GM12878 (cell line): Measurements from ENCODE around the gene LRP3. TPM values are rescaled to one million over a fixed set of nuclear protein-coding genes. Genes with fewer than 3 reads are reported as not detected.

Experiments
- ATAC-seq: fragments of 200-7000 bp; cut with Tn5 transposase; 3 replicates; pipeline ENCODE4 v1.9.1; 2020; ENCODE audit warnings: mild to moderate bottlenecking, moderate library complexity
- Bru-seq: library from RNA; stranded (reverse); fragments of 400-500 nt; gene quantifications from one replicate; lab custom pipeline; 2021; lab: Mats Ljungman, UMichigan
- BruChase-seq, 2 experiments: library from RNA; stranded (reverse); fragments of 400-500 nt; gene quantifications; one replicate each; lab custom pipeline; 2021; lab: Mats Ljungman, UMichigan
- BruUV-seq: library from RNA; stranded (reverse); fragments of 400-500 nt; replicated peaks from 2 replicates; lab custom pipeline; 2021; lab: Mats Ljungman, UMichigan
- CTCF ChIA-PET: fragments of 300-600 bp; sonication (Branson Sonifier 250); formaldehyde crosslinking; extraction: SDS; loops from one replicate; lab custom pipeline; 2021; ENCODE audit warnings: inconsistent platforms; lab: Yijun Ruan, JAX
- POLR2A ChIA-PET: fragments of 350-600 bp; formaldehyde crosslinking; extraction: SDS; loops from one replicate; lab custom pipeline; 2021; ENCODE audit warnings: inconsistent platforms; lab: Charles Lee
- RAD21 ChIA-PET: fragments of 300-600 bp; sonication (Branson Sonifier 250); formaldehyde crosslinking; loops from one replicate; lab custom pipeline; 2023; ENCODE audit warnings: antibody characterized with exemption; ENCODE audit not compliant: unreplicated experiment; lab: Charles Lee
- SMC1A ChIA-PET: fragments of 300-600 bp; sonication (Branson Sonifier 250); formaldehyde crosslinking; loops from one replicate; lab custom pipeline; 2023; ENCODE audit not compliant: unreplicated experiment, uncharacterized antibody; lab: Charles Lee
- DNase-seq: peaks from one replicate; pipeline ENCODE4 v3.0.0-alpha.2; 2011; ENCODE audit warnings: low read depth, low spot score
- FAIRE-seq: peaks from 3 replicates; lab custom pipeline; 2011; peaks lifted over from hg19 to GRCh38; lab: Jason Lieb, UNC
- H2AFZ ChIP-seq: 2 replicates; pipeline ENCODE4 v1.6.0; 2011; ENCODE audit warnings: low read depth, low read length, control low read depth; ENCODE audit not compliant: control insufficient read depth
- H3K27ac ChIP-seq: 2 replicates; pipeline ENCODE4 v1.5.1; 2011; ENCODE audit warnings: control low read depth; ENCODE audit not compliant: control insufficient read depth, insufficient read depth
- H3K27me3 ChIP-seq, 2 experiments: replicated peaks in 1 of 2; 2 replicates each; pipeline versions ENCODE4 v1.6.0 to v1.6.1; 2011; ENCODE audit warnings: low read length in 1 of 2; ENCODE audit not compliant: control insufficient read depth in 2 of 2, insufficient read depth in 2 of 2
- H3K36me3 ChIP-seq, 2 experiments: 2 replicates each; pipeline ENCODE4 v1.5.1; 2011; ENCODE audit warnings: low read length in 1 of 2; ENCODE audit not compliant: control insufficient read depth in 2 of 2, insufficient read depth in 2 of 2
- H3K4me1 ChIP-seq: 2 replicates; pipeline ENCODE4 v1.6.1; 2011; ENCODE audit warnings: mild to moderate bottlenecking, low read length, moderate library complexity, mixed read lengths; ENCODE audit not compliant: control insufficient read depth, insufficient read depth
- H3K4me2 ChIP-seq: 2 replicates; pipeline ENCODE4 v1.6.0; 2011; ENCODE audit warnings: control low read depth; ENCODE audit not compliant: control insufficient read depth, insufficient read depth
- H3K4me3 ChIP-seq: fragments of 200-600 bp; sonication (generic); 2 replicates; pipeline ENCODE4 v1.5.1; 2016
- H3K79me2 ChIP-seq: 2 replicates; pipeline ENCODE4 v1.6.0; 2011; ENCODE audit warnings: low read length; ENCODE audit not compliant: control insufficient read depth, insufficient read depth
- H3K9ac ChIP-seq: 2 replicates; pipeline ENCODE4 v1.8.0; 2011; ENCODE audit warnings: low read length, control low read depth, mixed read lengths; ENCODE audit not compliant: control insufficient read depth, insufficient read depth
- H3K9me3 ChIP-seq: replicated peaks from 3 replicates; pipeline ENCODE4 v1.5.1; 2011; ENCODE audit warnings: mild to moderate bottlenecking, low read length; ENCODE audit not compliant: control insufficient read depth, insufficient read depth
- H4K20me1 ChIP-seq: 2 replicates; pipeline ENCODE4 v1.6.0; 2011; ENCODE audit not compliant: control insufficient read depth, insufficient read depth
- BCLAF1 ChIP-seq: fragments of 450-650 bp; IDR thresholded peaks from 2 replicates; pipeline ENCODE4 v1.6.1; 2017; ENCODE audit warnings: antibody characterized with exemption, mild to moderate bottlenecking, moderate library complexity
- CEBPB ChIP-seq, 2 experiments: fragments of 150-350 bp in 1 of 2; IDR thresholded peaks; 2 replicates each; pipeline ENCODE4 v1.6.1; 2012 to 2014; ENCODE audit warnings: low read depth in 2 of 2, low read length in 2 of 2, borderline replicate concordance in 1 of 2, inconsistent platforms in 1 of 2
- CHD4 ChIP-seq: fragments of 200-600 bp; sonication (generic); IDR thresholded peaks from 2 replicates; pipeline ENCODE4 v1.6.1; 2016; ENCODE audit warnings: mild to moderate bottlenecking
- E2F4 ChIP-seq: IDR thresholded peaks from 2 replicates; pipeline ENCODE4 v1.6.1; 2012; ENCODE audit warnings: low read depth, low read length, improper control_type of control experiment
- ETV6 ChIP-seq, 2 experiments: fragments of 450-650 bp in 1 of 2; IDR thresholded peaks in 1 of 2; conservative IDR thresholded peaks in 1 of 2; 2 replicates each; pipeline ENCODE4 v1.6.1; 2014; ENCODE audit warnings: antibody characterized with exemption in 1 of 2, borderline replicate concordance in 1 of 2, low read depth in 1 of 2, mild to moderate bottlenecking in 1 of 2, moderate library complexity in 1 of 2
- EZH2 ChIP-seq: IDR thresholded peaks from 2 replicates; pipeline ENCODE4 v1.6.1; 2012; ENCODE audit warnings: low read depth, mild to moderate bottlenecking, control low read depth, inconsistent platforms, low read length, borderline replicate concordance; ENCODE audit not compliant: control insufficient read depth
- FOXK2 ChIP-seq: fragments of 450-650 bp; IDR thresholded peaks from 2 replicates; pipeline ENCODE4 v1.6.1; 2017; ENCODE audit warnings: mild to moderate bottlenecking, moderate library complexity
- IKZF1 ChIP-seq: fragments of 450-650 bp; conservative IDR thresholded peaks from 2 replicates; pipeline ENCODE4 v1.6.1; 2017; ENCODE audit warnings: antibody characterized with exemption, mild to moderate bottlenecking
- JUNB ChIP-seq: IDR thresholded peaks from 2 replicates; pipeline ENCODE4 v1.6.1; 2016; ENCODE audit warnings: antibody characterized with exemption, mild to moderate bottlenecking
- MTA3 ChIP-seq: IDR thresholded peaks from 2 replicates; pipeline ENCODE4 v1.6.1; 2012; ENCODE audit warnings: low read length, inconsistent platforms, borderline replicate concordance
- PBX3 ChIP-seq: IDR thresholded peaks from 2 replicates; pipeline ENCODE4 v1.6.1; 2011; ENCODE audit warnings: mild to moderate bottlenecking, low read depth, low read length, moderate library complexity; ENCODE audit not compliant: insufficient replicate concordance
- RAD51 ChIP-seq: fragments of 450-650 bp; IDR thresholded peaks from 2 replicates; pipeline ENCODE4 v1.6.1; 2016; ENCODE audit warnings: moderate library complexity, mild to moderate bottlenecking, inconsistent platforms
- RFX5 ChIP-seq: IDR thresholded peaks from 2 replicates; pipeline ENCODE4 v1.6.1; 2011; ENCODE audit warnings: low read depth, low read length, improper control_type of control experiment
- SIX5 ChIP-seq: IDR thresholded peaks from 2 replicates; pipeline ENCODE4 v1.6.1; 2011; ENCODE audit warnings: mild to moderate bottlenecking, low read depth, low read length, moderate library complexity; ENCODE audit not compliant: severe bottlenecking
- SMAD5 ChIP-seq: IDR thresholded peaks from 2 replicates; pipeline ENCODE4 v1.6.1; 2016; ENCODE audit warnings: antibody characterized with exemption, low read depth
- TCF7 ChIP-seq: IDR thresholded peaks from 2 replicates; pipeline ENCODE4 v1.6.1; 2014; ENCODE audit warnings: antibody characterized with exemption, borderline replicate concordance
- WGBS: methylation state at CpG from one replicate; pipeline ENCODE4 v1.1.6; 2016; ENCODE audit warnings: low lambda C conversion rate; ENCODE audit not compliant: insufficient replicate concordance, insufficient coverage; ENCODE audit errors: missing lambda C conversion rate; 5-methylcytosine and 5-hydroxymethylcytosine counted together
- in situ Hi-C: fragments of 300-500 bp; cut with MboI; formaldehyde crosslinking; loops from 9 replicates; pipeline ENCODE4 v1.14.3; 2018; ENCODE audit warnings: mixed read lengths
- intact Hi-C: fragments of 100-400 bp; cut with micrococcal nuclease; formaldehyde crosslinking; loops from one replicate; pipeline ENCODE4 v1.14.2; 2022; ENCODE audit not compliant: unreplicated experiment
- long read RNA-seq, 2 experiments: library from polyadenylated mRNA; unstranded; transcript quantifications; one replicate each; pipeline ENCODE4 v2.0.0, GENCODE V29; 2019 to 2020
- polyA minus RNA-seq, 3 experiments: library from RNA; depleted of rRNA, polyadenylated mRNA; stranded (reverse); fragments of >200 nt; gene quantifications; 2 replicates each; pipeline ENCODE4 v1.2.3, GENCODE V29; 2011
- polyA plus RNA-seq, 11 experiments: library from polyadenylated mRNA; depleted of rRNA in 4 of 11; unstranded in 6 of 11; stranded (reverse) in 5 of 11; fragments of >200 nt; fragmentation: Nextera tagmentation in 4 of 11; fragmentation: Illumina TruSeq in 1 of 11; extraction: Ambion mirVana in 4 of 11; extraction: Trizol in 1 of 11; gene quantifications; 1 replicate in 1 of 11; 2 replicates in 10 of 11; pipeline versions ENCODE4 v1.2.1 to v1.2.3, GENCODE V29; 2011 to 2016; ENCODE audit warnings: inconsistent platforms in 2 of 11, missing spikeins in 2 of 11, low read depth in 1 of 11
- total RNA-seq, 4 experiments: library from RNA; depleted of rRNA in 3 of 4; stranded (reverse); fragments of >200 nt in 3 of 4; fragmentation: Illumina TruSeq in 1 of 4; extraction: Trizol in 1 of 4; gene quantifications; 2 replicates each; pipeline versions ENCODE4 v1.2.1 to v1.2.3, GENCODE V29; 2013 to 2021

LRP3 gene
- total RNA-seq (2013; cell fraction: nucleolus; rRNA removed), result 4.7 and 6.0 TPM in 2 replicates
- 2.3 and 3.0 TPM in 2 replicates for total RNA-seq (2014; rRNA removed)
- total RNA-seq (2014; rRNA removed; fragmentation: Illumina TruSeq; extraction: Trizol), result 0.55 and 0.81 TPM in 2 replicates
- total RNA-seq (2021), result 2.8 and 3.2 TPM in 2 replicates
- polyA plus RNA-seq (2011; ENCODE audit: low read depth), result not detected
- polyA plus RNA-seq (2011; rRNA removed), result 0.13 and 0.48 TPM in 2 replicates
- 0.70 and 1.7 TPM in 2 replicates for polyA plus RNA-seq (2011; cell fraction: cytosol; rRNA removed)
- polyA plus RNA-seq (2011; cell fraction: nucleus; rRNA removed), result 4.4 and 6.1 TPM in 2 replicates
- polyA plus RNA-seq (2012), result 0.06 and 0.08 TPM in 2 replicates
- polyA plus RNA-seq (2014; fragmentation: Illumina TruSeq; extraction: Trizol), result 0.31 TPM in 1 of 2 replicates, not detected in the other
- polyA plus RNA-seq (2014; fragmentation: Nextera tagmentation; extraction: Ambion mirVana), result not detected
- polyA plus RNA-seq (2014; rRNA removed), result 2.9 and 4.2 TPM in 2 replicates
- polyA plus RNA-seq (2016; fragmentation: Nextera tagmentation; extraction: Ambion mirVana), result under 1 TPM; 0.12 to 0.26 TPM
- polyA minus RNA-seq (2011; rRNA and poly(A)+ RNA removed), result 0.37 and 0.77 TPM in 2 replicates
- 1.9 and 2.9 TPM in 2 replicates for polyA minus RNA-seq (2011; cell fraction: cytosol; rRNA and poly(A)+ RNA removed)
- 0.36 and 1.4 TPM in 2 replicates for polyA minus RNA-seq (2011; cell fraction: nucleus; rRNA and poly(A)+ RNA removed)
- Bru-seq, nascent RNA, result percentile 12 among the genes with signal in this experiment
- BruChase-seq, experiment 1, labeled RNA remaining after a 6-hour chase, result percentile 11 among the genes with signal in this experiment
- BruChase-seq, experiment 2, labeled RNA remaining after a 2-hour chase, result not detected
- long read RNA-seq, experiment 1, partial matches to known transcripts, result 0 of 1 reads
- long read RNA-seq, experiment 1, other reads (novel, unspliced or antisense), result 1 of 1 reads
- long read RNA-seq, experiment 2, result 0 reads

GRCh38 chr19:33193865-33194362, at the start of gene LRP3:
Gene LRP3 (plus strand): TSS chr19:33194330. CDS start chr19:33194786, 456 bp downstream.
- H3K4me1 ChIP-seq, result peaks cover 5% of the 10 kb centered on the region
- ChIA-PET CTCF (no interaction called here), POLR2A (no interaction called here), RAD21 (no interaction called here)
- intact Hi-C loops (no loop called here), in situ Hi-C loops (no loop called here)
- no peak within 1 kb of the TSS for H3K27ac ChIP-seq
- H2AFZ ChIP-seq, result no peak within 1 kb of the TSS
- no peak within 1 kb of the TSS for H3K4me2 ChIP-seq
- peaks cover 0 to 5% of the 10 kb centered on the region in 2 experiments; a peak in 3 of 4 replicates for H3K27me3 ChIP-seq
- H3K9ac ChIP-seq, result no peak within 1 kb of the TSS
- ATAC-seq, result no peak
- H3K79me2 ChIP-seq, result no peaks in the 10 kb centered on the region
- DNase-seq, result no peak
- no peak for FAIRE-seq
- no peaks in the 10 kb centered on the region for H3K9me3 ChIP-seq
- WGBS, result 43% methylated on average over 4 of the region's 50 CpGs
- TF ChIP-seq FOXK2 (no peak), MTA3 (no peak), CEBPB (IDR thresholded peaks at IDR 0.05; ENCODE audit: borderline replicate concordance in 1 of 2, low read depth in 2 of 2, low read length in 2 of 2) (no peak), BCLAF1 (no peak), RFX5 (no peak), PBX3 (no peak), EZH2 (no peak), E2F4 (no peak), SMAD5 (no peak), ETV6 (conservative IDR thresholded peaks at IDR 0.05 in 1 of 2, IDR thresholded peaks at IDR 0.05 in 1 of 2; ENCODE audit: borderline replicate concordance in 1 of 2, low read depth in 1 of 2) (no peak), SIX5 (no peak), CHD4 (no peak), IKZF1 (no peak), RAD51 (no peak), JUNB (no peak), TCF7 (no peak)
- TF ChIP-seq, all 136 proteins: peak for 0
- SMC1A ChIA-PET, result no interaction called here
- H3K4me3 ChIP-seq, result no peak within 1 kb of the TSS
- BruUV-seq, result no TSS peak
- H3K36me3 ChIP-seq, result no peaks in the 10 kb centered on the region
- H4K20me1 ChIP-seq, result no peaks in the 10 kb centered on the region
